ENCODE data around the gene MPPE1. TPM values are rescaled to one million over a fixed set of nuclear protein-coding genes. Genes with fewer than 3 reads are reported as not detected.

MPPE1 gene
- total RNA-seq, 1 donor from 2014 or later = 49.4 TPM

- peaks cover 29% of the 10 kb centered on the region for H3K4me1 Mint-ChIP-seq (ENCODE audit: unreplicated experiment)
- no peak overlapping the region for H3K27ac Mint-ChIP-seq (ENCODE audit: unreplicated experiment)
- H3K9me3 Mint-ChIP-seq (ENCODE audit: unreplicated experiment) = no peaks in the 10 kb centered on the region
- DNase-seq (ENCODE audit: extremely low spot score, unreplicated experiment) = no peak
- no peak overlapping the region for H3K4me3 Mint-ChIP-seq (ENCODE audit: unreplicated experiment)
- H3K27me3 Mint-ChIP-seq (ENCODE audit: unreplicated experiment) = peaks cover 6% of the 10 kb centered on the region
- peaks cover 2% of the 10 kb centered on the region for H3K36me3 Mint-ChIP-seq (ENCODE audit: unreplicated experiment)
- no peak for TF ChIP-seq CTCF (IDR thresholded peaks at IDR 0.05)
These were observed 60.3 kb downstream of the MPPE1 start for GRCh38 chr18:11847811-11848210.

GRCh38 chr18:11845654-11846053 lies 62.5 kb downstream of the MPPE1 start:
- Mint-ChIP-seq H3K9me3 (ENCODE audit: unreplicated experiment) (no peaks in the 10 kb centered on the region), H3K36me3 (ENCODE audit: unreplicated experiment) (no peaks in the 10 kb centered on the region), H3K4me3 (ENCODE audit: unreplicated experiment) (no peak overlapping the region), H3K27me3 (ENCODE audit: unreplicated experiment) (peaks cover 6% of the 10 kb centered on the region), H3K4me1 (ENCODE audit: unreplicated experiment) (peaks cover 24% of the 10 kb centered on the region), H3K27ac (ENCODE audit: unreplicated experiment) (no peak overlapping the region)
- no peak for DNase-seq (ENCODE audit: extremely low spot score, unreplicated experiment)
- no peak for TF ChIP-seq CTCF (IDR thresholded peaks at IDR 0.05)

GRCh38 chr18:11844436-11844835 lies 63.7 kb downstream of the MPPE1 start:
- no peak for TF ChIP-seq CTCF (IDR thresholded peaks at IDR 0.05)
- no peaks in the 10 kb centered on the region for H3K36me3 Mint-ChIP-seq (ENCODE audit: unreplicated experiment)
- peaks cover 6% of the 10 kb centered on the region for H3K27me3 Mint-ChIP-seq (ENCODE audit: unreplicated experiment)
- no peak for DNase-seq (ENCODE audit: extremely low spot score, unreplicated experiment)
- peaks cover 13% of the 10 kb centered on the region for H3K4me1 Mint-ChIP-seq (ENCODE audit: unreplicated experiment)
- no peaks in the 10 kb centered on the region for H3K9me3 Mint-ChIP-seq (ENCODE audit: unreplicated experiment)
- no peak overlapping the region for H3K27ac Mint-ChIP-seq (ENCODE audit: unreplicated experiment)
- no peak overlapping the region for H3K4me3 Mint-ChIP-seq (ENCODE audit: unreplicated experiment)

- Mint-ChIP-seq H3K4me3 (ENCODE audit: unreplicated experiment) (no peak overlapping the region), H3K9me3 (ENCODE audit: unreplicated experiment) (no peaks in the 10 kb centered on the region), H3K27me3 (ENCODE audit: unreplicated experiment) (peaks cover 3% of the 10 kb centered on the region), H3K36me3 (ENCODE audit: unreplicated experiment) (no peaks in the 10 kb centered on the region), H3K27ac (ENCODE audit: unreplicated experiment) (no peak overlapping the region), H3K4me1 (ENCODE audit: unreplicated experiment) (peaks cover 9% of the 10 kb centered on the region)
- no peak for TF ChIP-seq CTCF (IDR thresholded peaks at IDR 0.05)
- DNase-seq (ENCODE audit: extremely low spot score, unreplicated experiment) = no peak
These were observed 65.6 kb downstream of the MPPE1 start for GRCh38 chr18:11842562-11842961.

GRCh38 chr18:11840493-11840892 lies 67.6 kb downstream of the MPPE1 start:
- DNase-seq (ENCODE audit: extremely low spot score, unreplicated experiment) = no peak
- Mint-ChIP-seq H3K27me3 (ENCODE audit: unreplicated experiment) (no peaks in the 10 kb centered on the region), H3K36me3 (ENCODE audit: unreplicated experiment) (no peaks in the 10 kb centered on the region), H3K4me3 (ENCODE audit: unreplicated experiment) (no peak overlapping the region), H3K27ac (ENCODE audit: unreplicated experiment) (no peak overlapping the region), H3K9me3 (ENCODE audit: unreplicated experiment) (no peaks in the 10 kb centered on the region), H3K4me1 (ENCODE audit: unreplicated experiment) (peaks cover 9% of the 10 kb centered on the region)
- TF ChIP-seq CTCF (IDR thresholded peaks at IDR 0.05) = no peak

Data from osteocyte (in vitro differentiated cells).